Small intestine (tissue), 7 donors: ENCODE results near the gene PDCD11. TPM values are rescaled to one million over a fixed set of nuclear protein-coding genes. Genes with fewer than 3 reads are reported as not detected.
"Not testable (repeated sequence)": the region's sequence is repeated elsewhere in the genome, so short reads cannot be mapped to it uniquely, and the experiment has no call there.

ENCODE experiments used
- DNase-seq, 2 donors: peaks; one replicate each; pipeline versions ENCODE4 v3.0.0 to v3.0.0-alpha.2; 2013
- FAIRE-seq: peaks from 2 replicates; lab custom pipeline; 2012; peaks lifted over from hg19 to GRCh38; lab: Jason Lieb, UNC
- H3K27ac ChIP-seq, 3 donors: one replicate each; pipeline ENCODE4 v1.5.1; 2013; ENCODE audit warnings: low read length in 2 of 3, mild to moderate bottlenecking in 2 of 3, control low read depth in 1 of 3, inconsistent platforms in 1 of 3, low read depth in 1 of 3, moderate library complexity in 1 of 3
- H3K27me3 ChIP-seq, 3 donors: one replicate each; pipeline ENCODE4 v1.6.1; 2013; ENCODE audit warnings: low read length in 3 of 3, inconsistent platforms in 1 of 3; ENCODE audit not compliant: control insufficient read depth in 3 of 3, insufficient read depth in 3 of 3
- H3K36me3 ChIP-seq, 3 donors: one replicate each; pipeline ENCODE4 v1.6.1; 2013; ENCODE audit warnings: low read length in 3 of 3, inconsistent platforms in 1 of 3, low read depth in 1 of 3, mild to moderate bottlenecking in 1 of 3, moderate library complexity in 1 of 3; ENCODE audit not compliant: control insufficient read depth in 3 of 3, insufficient read depth in 2 of 3
- H3K4me1 ChIP-seq, 3 donors: one replicate each; pipeline ENCODE4 v1.6.1; 2013; ENCODE audit warnings: low read length in 2 of 3, inconsistent platforms in 1 of 3, low read depth in 1 of 3, mild to moderate bottlenecking in 1 of 3, moderate library complexity in 1 of 3; ENCODE audit not compliant: control insufficient read depth in 3 of 3, insufficient read depth in 2 of 3
- H3K4me3 ChIP-seq, 3 donors: one replicate each; pipeline ENCODE4 v1.5.1; 2013; ENCODE audit warnings: low read length in 3 of 3, control low read depth in 1 of 3, inconsistent platforms in 1 of 3, low read depth in 1 of 3, mild to moderate bottlenecking in 1 of 3, moderate library complexity in 1 of 3
- H3K9me3 ChIP-seq, 2 donors: one replicate each; pipeline ENCODE4 v1.6.1; 2013; ENCODE audit warnings: low read depth in 1 of 2, low read length in 1 of 2; ENCODE audit not compliant: control insufficient read depth in 2 of 2, insufficient read depth in 1 of 2
- WGBS, 3 donors: extraction: QIAGEN DNeasy Blood & Tissue Kit; methylation state at CpG; one replicate each; pipeline ENCODE4 v1.1.7; 2013; 5-methylcytosine and 5-hydroxymethylcytosine counted together
- polyA plus RNA-seq, 4 donors: library from polyadenylated mRNA; stranded (reverse) in 3 of 4; unstranded in 1 of 4; fragments of 200-250 nt in 3 of 4; fragments of 120-200 nt in 1 of 4; gene quantifications; one replicate each; pipeline versions ENCODE4 v1.2.1 to v1.2.3, GENCODE V29; 2013
- donor health status: healthy with polysubstance abuse.
- donor health status: control.
- donor health status: control.
- donor health status: Bipolar disorder and iron deficiency.
- donor health status: healthy.

The PDCD11 gene
- polyA plus RNA-seq, 4 donors, result 5.9 to 21.0 (median 13.3) TPM

- no peak for DNase-seq
- peaks cover 0 to 14% (median 5%) of the 10 kb centered on the region in 3 donors for H3K4me1 ChIP-seq
- FAIRE-seq, result no peak
- no peaks in the 10 kb centered on the region for H3K9me3 ChIP-seq
- 0 to 1% (median 1%) methylated on average over 8 of the region's 8 CpGs for WGBS, 3 donors
- H3K27ac ChIP-seq, result peak overlapping the region in 2 of 3 donors; percentile 47 to 75
- H3K36me3 ChIP-seq, result peaks cover 7 to 31% (median 8%) of the 10 kb centered on the region in 3 donors
- no peaks in the 10 kb centered on the region for H3K27me3 ChIP-seq
- H3K4me3 ChIP-seq, result peak overlapping the region; percentile 55 to 95 (median 77)
These were observed 312 bp downstream of the PDCD11 start for GRCh38 chr10:103396789-103397087.

GRCh38 chr10:103397191-103397825, 882 bp downstream of the PDCD11 start:
- Histone ChIP-seq H3K36me3 (peaks cover 6 to 30% (median 10%) of the 10 kb centered on the region in 3 donors), H3K9me3 (no peaks in the 10 kb centered on the region), H3K4me3 (peak overlapping the region; percentile 55 to 95 (median 77)), H3K27me3 (no peaks in the 10 kb centered on the region), H3K4me1 (peaks cover 0 to 14% (median 5%) of the 10 kb centered on the region in 3 donors), H3K27ac (no peak overlapping the region)
- WGBS, 3 donors, result 28 to 53% (median 40%) methylated on average over 19 of the region's 19 CpGs
- DNase-seq (peak; percentile 3 to 17), FAIRE-seq (no peak)

- no peak for FAIRE-seq
- peaks cover 25 to 70% (median 42%) of the 10 kb centered on the region in 3 donors for H3K36me3 ChIP-seq
- 90 to 98% (median 95%) methylated on average over 2 of the region's 2 CpGs for WGBS, 3 donors
These were observed 17.1 kb downstream of the PDCD11 start for GRCh38 chr10:103413564-103413963.

GRCh38 chr10:103415581-103415980, 19.2 kb downstream of the PDCD11 start:
- Histone ChIP-seq H3K4me1 (no peaks in the 10 kb centered on the region), H3K36me3 (peaks cover 26 to 80% (median 37%) of the 10 kb centered on the region in 3 donors), H3K27me3 (no peaks in the 10 kb centered on the region), H3K9me3 (no peaks in the 10 kb centered on the region), H3K27ac (no peak overlapping the region), H3K4me3 (no peak overlapping the region)
- no peak for DNase-seq
- no peak for FAIRE-seq
- 62 to 77% (median 69%) methylated on average over 8 of the region's 8 CpGs for WGBS, 3 donors

More at GRCh38 chr10:103413564-103413963, 17.1 kb downstream of the PDCD11 start:
- H3K9me3 ChIP-seq, result no peaks in the 10 kb centered on the region
- no peak overlapping the region for H3K27ac ChIP-seq
- no peaks in the 10 kb centered on the region for H3K4me1 ChIP-seq
- peak in 1 of 2 donors; percentile 34 for DNase-seq
- no peaks in the 10 kb centered on the region for H3K27me3 ChIP-seq
- H3K4me3 ChIP-seq, result no peak overlapping the region

- no peaks in the 10 kb centered on the region for H3K4me1 ChIP-seq
- H3K27ac ChIP-seq, result no peak overlapping the region
- H3K36me3 ChIP-seq, result peaks cover 28 to 82% (median 37%) of the 10 kb centered on the region in 3 donors
- WGBS, 3 donors, result 45 to 56% (median 48%) methylated on average over 8 of the region's 8 CpGs
- no peak overlapping the region for H3K4me3 ChIP-seq
- no peaks in the 10 kb centered on the region for H3K9me3 ChIP-seq
- peak; percentile 73 to 76 for DNase-seq
- H3K27me3 ChIP-seq, result no peaks in the 10 kb centered on the region
- FAIRE-seq, result no peak
These were observed 20.2 kb downstream of the PDCD11 start for GRCh38 chr10:103416436-103417147.

GRCh38 chr10:103417148-103417469, 20.7 kb downstream of the PDCD11 start:
- not testable (repeated sequence) for H3K4me1 ChIP-seq

GRCh38 chr10:103417601-103418000, 21.2 kb downstream of the PDCD11 start:
- Histone ChIP-seq H3K4me1 (no peaks in the 10 kb centered on the region), H3K9me3 (no peaks in the 10 kb centered on the region), H3K27ac (no peak overlapping the region), H3K27me3 (no peaks in the 10 kb centered on the region), H3K4me3 (no peak overlapping the region), H3K36me3 (peaks cover 32 to 81% (median 34%) of the 10 kb centered on the region in 3 donors)
- 91 to 95% (median 94%) methylated on average over 5 of the region's 5 CpGs for WGBS, 3 donors
- no peak for FAIRE-seq
- no peak for DNase-seq

More at GRCh38 chr10:103417148-103417469, 20.7 kb downstream of the PDCD11 start:
- WGBS, 3 donors, result 90 to 94% (median 91%) methylated on average over 5 of the region's 5 CpGs
- peaks cover 28 to 84% (median 34%) of the 10 kb centered on the region in 3 donors for H3K36me3 ChIP-seq
- H3K9me3 ChIP-seq, H3K27ac ChIP-seq, DNase-seq, H3K27me3 ChIP-seq, FAIRE-seq, H3K4me3 ChIP-seq: not testable (repeated sequence)

GRCh38 chr10:103419101-103419500, 22.7 kb downstream of the PDCD11 start:
- Histone ChIP-seq H3K27me3 (no peaks in the 10 kb centered on the region), H3K36me3 (peaks cover 20 to 87% (median 30%) of the 10 kb centered on the region in 3 donors), H3K27ac (no peak overlapping the region), H3K9me3 (no peaks in the 10 kb centered on the region), H3K4me3 (no peak overlapping the region), H3K4me1 (no peaks in the 10 kb centered on the region)
- DNase-seq, result no peak
- no peak for FAIRE-seq
- 88 to 97% (median 96%) methylated on average over 4 of the region's 4 CpGs for WGBS, 3 donors
